ENCODE measurements around the gene RNF213. TPM values are rescaled to one million over a fixed set of nuclear protein-coding genes. Genes with fewer than 3 reads are reported as not detected.

The RNF213 gene
- total RNA-seq, 1 experiment from 2014 or later: 71.4 TPM

GRCh38 chr17:80429356-80430275 lies 169.0 kb downstream of the RNF213 start:
- intact Hi-C loops (cut with micrococcal nuclease): loop anchor here (5.0 kb wide), 1 partner anchor 543 kb away; no protein-coding TSS in a partner anchor
- Histone ChIP-seq H3K27ac (ENCODE audit: low read length) (no peak overlapping the region), H3K79me2 (ENCODE audit: low read length) (no peaks in the 10 kb centered on the region), H3K36me3 (ENCODE audit: low read depth, low read length) (no peaks in the 10 kb centered on the region), H3K9ac (ENCODE audit: low read length) (no peak overlapping the region), H3K4me2 (ENCODE audit: low read length) (no peak overlapping the region), H3K27me3 (ENCODE audit: low read length) (no peaks in the 10 kb centered on the region), H4K20me1 (ENCODE audit: low read length) (no peaks in the 10 kb centered on the region), H3F3A (ENCODE audit: low read length, unreplicated experiment) (no peaks in the 10 kb centered on the region), H3K4me3 (ENCODE audit: low read length) (no peak overlapping the region), H3K4me1 (ENCODE audit: insufficient read depth, low read length) (no peaks in the 10 kb centered on the region; the same call in 1 of the 2 replicates), H3K9me2 (replicated peaks; ENCODE audit: low read length) (no peaks in the 10 kb centered on the region), H2AFZ (ENCODE audit: low read length) (no peak overlapping the region), H3K9me3 (ENCODE audit: low read length) (no peaks in the 10 kb centered on the region)
- ChIA-PET CTCF (no interaction called here), POLR2A (ENCODE audit: unreplicated experiment) (no interaction called here)
- no TSS peak for BruUV-seq (replicated peaks)
- TF ChIP-seq EZH2phosphoT487 (IDR thresholded peaks at IDR 0.05; ENCODE audit: borderline replicate concordance, low read length) (no peak), CTCF (conservative IDR thresholded peaks at IDR 0.05; ENCODE audit: low read depth, low read length) (no peak), EZH2 (IDR thresholded peaks at IDR 0.05; ENCODE audit: low read length, unreplicated experiment) (no peak)
- DNase-seq: no peak
- ATAC-seq: no peak

- H3K4me2 ChIP-seq (ENCODE audit: low read length): no peak overlapping the region
- no peaks in the 10 kb centered on the region for H3K36me3 ChIP-seq (ENCODE audit: low read depth, low read length)
- DNase-seq (no peak), ATAC-seq (no peak)
- TF ChIP-seq CTCF (conservative IDR thresholded peaks at IDR 0.05; ENCODE audit: low read depth, low read length) (no peak), EZH2 (IDR thresholded peaks at IDR 0.05; ENCODE audit: low read length, unreplicated experiment) (no peak), EZH2phosphoT487 (IDR thresholded peaks at IDR 0.05; ENCODE audit: borderline replicate concordance, low read length) (no peak)
- no peaks in the 10 kb centered on the region; the same call in 1 of the 2 replicates for H3K4me1 ChIP-seq (ENCODE audit: insufficient read depth, low read length)
- H3K27me3 ChIP-seq (ENCODE audit: low read length): no peaks in the 10 kb centered on the region
- H3K9me3 ChIP-seq (ENCODE audit: low read length): no peaks in the 10 kb centered on the region
- no peaks in the 10 kb centered on the region for H3F3A ChIP-seq (ENCODE audit: low read length, unreplicated experiment)
- no peak overlapping the region for H3K9ac ChIP-seq (ENCODE audit: low read length)
- BruUV-seq (replicated peaks): no TSS peak
- CTCF ChIA-PET: no interaction called here
- no peaks in the 10 kb centered on the region for H3K79me2 ChIP-seq (ENCODE audit: low read length)
- no peak overlapping the region for H3K4me3 ChIP-seq (ENCODE audit: low read length)
- no peak overlapping the region for H3K27ac ChIP-seq (ENCODE audit: low read length)
- intact Hi-C loops (cut with micrococcal nuclease): no loop called here
- H4K20me1 ChIP-seq (ENCODE audit: low read length): no peaks in the 10 kb centered on the region
- no peak overlapping the region for H2AFZ ChIP-seq (ENCODE audit: low read length)
- H3K9me2 ChIP-seq (replicated peaks; ENCODE audit: low read length): no peaks in the 10 kb centered on the region
- POLR2A ChIA-PET (ENCODE audit: unreplicated experiment): no interaction called here
Measured at GRCh38 chr17:80430446-80431245, 170.0 kb downstream of the RNF213 start.
